GM23338 (cell line): ENCODE results near the gene FRMD3.

ENCODE experiments used
- CREB1 ChIP-seq: fragments of 250-450 bp; sonication (Bioruptor Pico); IDR thresholded peaks from 2 replicates; pipeline ENCODE4 v1.5.0; 2020; ENCODE audit warnings: low read depth, mild to moderate bottlenecking, moderate library complexity
- CTCF ChIP-seq, 2 experiments: fragments of 200-600 bp in 1 of 2; sonication (generic) in 1 of 2; conservative IDR thresholded peaks; 2 replicates each; pipeline versions ENCODE4 v1.5.1 to v1.6.1; 2016 to 2017; ENCODE audit warnings: antibody characterized with exemption in 2 of 2, low read depth in 2 of 2, mild to moderate bottlenecking in 2 of 2, moderate library complexity in 1 of 2
- ETS1 ChIP-seq: IDR thresholded peaks from 2 replicates; pipeline ENCODE4 v1.6.1; 2016; ENCODE audit warnings: antibody characterized with exemption
- EZH2 ChIP-seq: fragments of 200-600 bp; sonication (generic); IDR thresholded peaks from one replicate; pipeline ENCODE4 v1.8.0; 2017; ENCODE audit warnings: antibody characterized with exemption, mild to moderate bottlenecking, low read depth; ENCODE audit not compliant: unreplicated experiment
- EZH2phosphoT487 ChIP-seq: fragments of 200-600 bp; sonication (generic); IDR thresholded peaks from one replicate; pipeline ENCODE4 v1.8.1; 2018; ENCODE audit warnings: antibody characterized with exemption; ENCODE audit not compliant: unreplicated experiment
- JUNB ChIP-seq: IDR thresholded peaks from one replicate; pipeline ENCODE4 v1.6.1; 2016; ENCODE audit warnings: antibody characterized with exemption; ENCODE audit not compliant: unreplicated experiment
- NANOG ChIP-seq: IDR thresholded peaks from 2 replicates; pipeline ENCODE4 v1.6.1; 2016; ENCODE audit warnings: antibody characterized with exemption, borderline replicate concordance
- POLR2AphosphoS5 ChIP-seq: IDR thresholded peaks from 2 replicates; pipeline ENCODE4 v1.6.1; 2016; ENCODE audit warnings: antibody characterized with exemption, low read depth
- REST ChIP-seq: IDR thresholded peaks from one replicate; pipeline ENCODE4 v1.6.1; 2018; ENCODE audit warnings: antibody characterized with exemption; ENCODE audit not compliant: unreplicated experiment
- STAT1 ChIP-seq: IDR thresholded peaks from one replicate; pipeline ENCODE4 v1.6.1; 2016; ENCODE audit warnings: antibody characterized with exemption; ENCODE audit not compliant: unreplicated experiment
- ZNF114 ChIP-seq: fragments of 250-450 bp; sonication (Bioruptor Pico); IDR thresholded peaks from 2 replicates; pipeline ENCODE4 v1.5.0; 2020; ENCODE audit warnings: mild to moderate bottlenecking, moderate library complexity
- ZNF331 ChIP-seq: fragments of 250-450 bp; sonication (Bioruptor Pico); IDR thresholded peaks from 2 replicates; pipeline ENCODE4 v1.5.0; 2020; ENCODE audit warnings: low read depth, mild to moderate bottlenecking, moderate library complexity
- ZNF462 ChIP-seq: fragments of 250-450 bp; sonication (Bioruptor Pico); IDR thresholded peaks from 2 replicates; pipeline ENCODE4 v1.5.0; 2020; ENCODE audit warnings: mild to moderate bottlenecking, moderate library complexity

GRCh38 chr9:83418283-83418682, 119.9 kb downstream of the FRMD3 start:
- TF ChIP-seq CTCF (conservative IDR thresholded peaks at IDR 0.05; ENCODE audit: low read depth in 2 of 2) (no peak), POLR2AphosphoS5 (no peak), CREB1 (CRISPR knock-in tag) (no peak), EZH2phosphoT487 (no peak), ETS1 (no peak), REST (no peak), EZH2 (no peak), ZNF331 (CRISPR knock-in tag) (no peak), JUNB (no peak), NANOG (no peak), ZNF114 (CRISPR knock-in tag) (no peak), ZNF462 (CRISPR knock-in tag) (no peak), STAT1 (no peak)
